Measurements from ENCODE around the gene VWA2.

VWA2 gene

DNA sequence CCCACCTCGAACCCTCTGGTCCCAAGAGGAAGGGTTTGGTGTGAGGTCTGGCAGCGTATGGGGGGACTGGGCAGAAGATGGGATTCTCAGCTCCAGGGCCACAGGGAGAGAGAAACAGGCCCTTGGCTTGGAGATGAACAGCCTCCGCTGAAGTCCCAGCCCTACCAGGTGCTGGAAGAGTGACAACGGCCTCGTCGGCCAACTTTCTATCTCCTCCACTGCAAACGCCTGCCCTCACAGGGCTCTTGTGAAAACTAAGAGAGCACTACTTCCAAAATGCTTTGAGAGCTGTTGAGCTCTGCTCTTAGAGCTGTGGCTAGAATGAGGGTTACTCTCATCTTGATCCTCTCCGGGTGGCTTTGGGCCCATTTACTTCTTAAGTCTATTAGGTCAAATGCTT lies 101.8 kb downstream of the VWA2 start:
- Histone ChIP-seq H3K23ac (ENCODE audit: low read depth, low read length, poor library complexity) (no peak overlapping the region), H2BK12ac (ENCODE audit: low read length) (no peak overlapping the region), H3K27ac (replicated peaks; ENCODE audit: low read length) (no peak overlapping the region), H3K79me1 (ENCODE audit: low read depth, low read length) (peaks cover 2% of the 10 kb centered on the region), H3K27me3 (ENCODE audit: control insufficient read depth in 3 of 3, insufficient read depth in 3 of 3, low read depth in 1 of 3, low read length in 3 of 3) (no peaks in the 10 kb centered on the region), H3K36me3 (replicated peaks in 1 of 2; ENCODE audit: control insufficient read depth in 2 of 2, insufficient read depth in 2 of 2, low read length in 2 of 2) (no peaks in the 10 kb centered on the region), H2AFZ (ENCODE audit: low read length) (no peak overlapping the region), H3K18ac (ENCODE audit: low read length) (peak overlapping the region; percentile 60), H2BK120ac (ENCODE audit: low read depth, low read length) (no peak overlapping the region), H2AK5ac (ENCODE audit: low read depth, low read length) (peak overlapping the region; percentile 54), H3K4me3 (ENCODE audit: low read length in 2 of 2) (no peak overlapping the region), H2BK15ac (ENCODE audit: low read length) (no peak overlapping the region), H3K4me1 (ENCODE audit: control insufficient read depth in 2 of 2, insufficient read depth in 1 of 2, low read depth in 1 of 2, low read length in 2 of 2) (peaks cover 19 to 23% of the 10 kb centered on the region in 2 donors), H2BK5ac (ENCODE audit: low read length) (no peak overlapping the region), H4K91ac (ENCODE audit: low read depth, low read length, poor library complexity) (no peak overlapping the region), H4K8ac (ENCODE audit: low read depth, low read length) (no peak overlapping the region), H3K4ac (ENCODE audit: low read length) (no peak overlapping the region), H3K9me3 (replicated peaks in 1 of 2; ENCODE audit: control insufficient read depth in 2 of 2, insufficient read depth in 1 of 2, low read depth in 1 of 2, low read length in 2 of 2) (no peaks in the 10 kb centered on the region), H3K9ac (ENCODE audit: low read depth, low read length, poor library complexity) (no peak overlapping the region), H3K4me2 (ENCODE audit: insufficient read depth, low read length, poor library complexity, severe bottlenecking) (no peak overlapping the region), H3K14ac (ENCODE audit: low read length) (no peak overlapping the region)
- no CpG with 5 or more reads among the region's 8 CpGs for WGBS, 2 donors (ENCODE audit: extremely low coverage in 2 of 2, insufficient read length in 2 of 2, insufficient replicate concordance in 1 of 2)
- no peak for DNase-seq (ENCODE audit: low spot score)
